Astrocyte of the spinal cord (primary cell): ENCODE results near the gene CYTH1.

Experiments
- DNase-seq: peaks from one replicate; pipeline ENCODE4 v3.0.0; 2011; ENCODE audit warnings: low read depth, low spot score
- H3K4me3 ChIP-seq: 2 replicates; pipeline ENCODE4 v1.5.1; 2011; ENCODE audit warnings: low read depth, mild to moderate bottlenecking, low read length, moderate library complexity
- CTCF ChIP-seq: IDR thresholded peaks from 2 replicates; pipeline ENCODE4 v1.5.1; 2012; ENCODE audit warnings: low read depth, mild to moderate bottlenecking, low read length, inconsistent platforms
- in situ Hi-C: cut with HindIII; loops from 2 replicates; pipeline ENCODE4 v1.10.0; 2017; ENCODE audit warnings: low sequenced_read_pairs

CYTH1 gene

GRCh38 chr17:78748048-78748729 is 33.9 kb downstream of the CYTH1 start:
- no peak for DNase-seq
- in situ Hi-C loops = loop anchor here (25.0 kb wide), 1 partner anchor 261 kb away; no protein-coding TSS in a partner anchor
- TF ChIP-seq CTCF = no peak
- no peak overlapping the region for H3K4me3 ChIP-seq

GRCh38 chr17:78747488-78747887 is 34.6 kb downstream of the CYTH1 start:
- no peak for TF ChIP-seq CTCF
- DNase-seq = no peak
- in situ Hi-C loops = loop anchor here (25.0 kb wide), 1 partner anchor 260 kb away; no protein-coding TSS in a partner anchor
- no peak overlapping the region for H3K4me3 ChIP-seq

- in situ Hi-C loops = loop anchor here (25.0 kb wide), 1 partner anchor 260 kb away; no protein-coding TSS in a partner anchor
- no peak for TF ChIP-seq CTCF
- H3K4me3 ChIP-seq = no peak overlapping the region
- no peak for DNase-seq
These were observed 35.2 kb downstream of the CYTH1 start for GRCh38 chr17:78746949-78747269.

DNA sequence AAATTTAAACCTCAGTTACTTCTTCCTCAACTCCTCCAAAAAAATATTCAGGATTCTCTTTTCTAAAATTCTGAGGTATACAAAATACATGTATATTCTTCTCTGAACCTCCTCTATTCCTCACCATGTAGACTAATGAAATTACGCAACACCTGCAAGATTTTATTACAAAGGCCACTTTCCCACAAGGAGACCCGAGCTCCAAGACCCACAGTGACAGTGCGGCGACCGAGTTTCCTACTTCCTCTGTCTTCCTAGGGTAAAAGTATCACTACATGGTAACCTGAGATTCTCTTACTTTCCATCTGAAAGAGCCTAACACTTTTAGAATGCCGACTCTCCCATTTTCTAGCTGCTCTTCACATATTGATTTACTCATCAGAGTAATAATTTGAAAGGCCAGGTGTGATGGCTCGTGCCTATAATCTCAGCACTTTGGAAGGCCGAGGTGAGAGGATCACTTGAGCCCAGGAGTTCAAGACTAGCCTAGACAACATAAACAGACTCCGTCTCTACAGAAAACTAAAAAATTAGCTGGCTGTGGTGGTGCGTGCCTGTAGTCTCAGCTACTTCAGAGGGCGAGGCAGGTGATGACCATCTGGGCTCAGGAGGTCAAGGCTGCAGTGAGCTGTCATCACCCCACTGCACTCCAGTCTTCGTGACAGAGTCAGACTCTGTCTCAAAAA is 35.7 kb downstream of the CYTH1 start:
- DNase-seq = no peak
- in situ Hi-C loops = loop anchor here (25.0 kb wide), 1 partner anchor 259 kb away; no protein-coding TSS in a partner anchor
- H3K4me3 ChIP-seq = no peak overlapping the region
- no peak for TF ChIP-seq CTCF

DNA sequence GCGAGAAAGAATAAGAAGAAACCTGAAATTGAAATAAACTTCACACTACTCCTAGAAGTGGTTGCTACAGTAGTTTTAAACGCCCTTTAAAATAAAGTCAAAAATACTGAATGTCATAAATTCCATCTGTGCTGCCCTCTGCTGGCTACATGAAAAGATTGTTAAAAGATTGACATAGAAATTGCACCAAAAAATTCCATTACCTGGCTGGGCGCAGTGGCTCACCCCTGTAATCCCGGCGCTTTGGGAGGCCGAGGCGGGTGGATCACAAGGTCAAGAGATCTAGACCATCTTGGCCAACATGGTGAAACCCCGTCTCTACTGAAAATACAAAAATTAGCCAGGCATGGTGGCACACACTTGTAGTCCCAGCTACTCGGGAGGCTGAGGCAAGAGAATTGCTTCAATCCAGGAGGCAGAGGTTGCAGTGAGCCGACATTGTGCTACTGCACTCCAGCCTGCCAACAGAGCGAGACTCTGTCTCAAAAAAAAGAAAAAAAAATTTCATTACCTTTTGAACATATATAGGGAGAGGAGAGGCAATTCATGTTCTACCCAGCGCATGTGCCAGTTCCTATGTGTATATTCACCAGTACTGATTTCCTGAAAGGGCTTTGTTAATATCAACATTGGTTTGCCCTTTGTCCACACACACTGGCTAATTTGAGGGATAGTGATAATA is 36.5 kb downstream of the CYTH1 start:
- no peak overlapping the region for H3K4me3 ChIP-seq
- peak; percentile 49 for TF ChIP-seq CTCF
- DNase-seq = peak; percentile 40
- in situ Hi-C loops = loop anchor here (25.0 kb wide), 1 partner anchor 258 kb away; no protein-coding TSS in a partner anchor

DNA sequence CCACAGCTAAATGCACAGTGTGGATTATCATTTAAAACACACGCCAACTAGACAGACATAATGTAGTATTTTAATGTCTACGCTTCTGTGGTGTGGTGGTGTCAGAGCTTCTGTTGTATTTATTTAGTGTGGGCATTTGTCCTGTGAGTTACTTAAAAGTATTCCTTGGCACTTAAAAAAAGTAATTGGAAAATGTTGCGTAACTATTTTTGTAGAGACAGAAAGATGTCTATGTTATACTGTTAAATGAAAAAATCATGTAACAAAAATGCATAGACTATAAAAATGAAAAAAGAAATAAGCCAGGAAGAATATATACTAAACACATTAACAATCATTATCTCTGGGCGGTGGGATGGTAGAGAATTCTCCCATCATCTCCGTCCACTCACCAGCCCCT is 39.2 kb downstream of the CYTH1 start:
- TF ChIP-seq CTCF = no peak
- in situ Hi-C loops = loop anchor here (25.0 kb wide), 1 partner anchor 256 kb away; no protein-coding TSS in a partner anchor
- H3K4me3 ChIP-seq = no peak overlapping the region
- no peak for DNase-seq
